HG03457 (cell line): ENCODE measurements around the gene PRKCA.
"Not testable (repeated sequence)": the region's sequence is repeated elsewhere in the genome, so short reads cannot be mapped to it uniquely, and the experiment has no call there.

ENCODE experiments used
- ATAC-seq: cut with Tn5 transposase; IDR thresholded peaks from one replicate; pipeline ENCODE4 v1.9.1; 2021; ENCODE audit warnings: moderate number of reproducible peaks; ENCODE audit not compliant: unreplicated experiment

Gene PRKCA

GRCh38 chr17:66287911-66288310 is 14.5 kb upstream of the PRKCA start:
- no peak for ATAC-seq

- ATAC-seq, result no peak
Measured at GRCh38 chr17:66290101-66290722, 12.2 kb upstream of the PRKCA start.

- no peak for ATAC-seq
Measured at GRCh38 chr17:66292353-66292752, 10.1 kb upstream of the PRKCA start.

- no peak for ATAC-seq
Measured at GRCh38 chr17:66296289-66296725, 6.1 kb upstream of the PRKCA start.

- not testable (repeated sequence) for ATAC-seq
Measured at GRCh38 chr17:66297443-66297842, 5.0 kb upstream of the PRKCA start.

GRCh38 chr17:66299711-66300110 is 2.7 kb upstream of the PRKCA start:
- no peak for ATAC-seq

- ATAC-seq, result no peak
Measured at GRCh38 chr17:66300956-66301355, 1.5 kb upstream of the PRKCA start.

GRCh38 chr17:66301367-66301863 is 998 bp upstream of the PRKCA start:
- no peak for ATAC-seq

GRCh38 chr17:66302761-66303626 is 581 bp downstream of the PRKCA start:
- no peak for ATAC-seq

- ATAC-seq, result no peak
Measured at GRCh38 chr17:66304304-66305174, 2.1 kb downstream of the PRKCA start.

GRCh38 chr17:66306446-66306845 is 4.0 kb downstream of the PRKCA start:
- ATAC-seq, result no peak

- ATAC-seq, result no peak
Measured at GRCh38 chr17:66307257-66307656, 4.8 kb downstream of the PRKCA start.

- no peak for ATAC-seq
Measured at GRCh38 chr17:66308856-66309255, 6.4 kb downstream of the PRKCA start.

- ATAC-seq, result no peak
Measured at GRCh38 chr17:66309793-66310192, 7.4 kb downstream of the PRKCA start.

- no peak for ATAC-seq
Measured at GRCh38 chr17:66310528-66311148, 8.2 kb downstream of the PRKCA start.

- ATAC-seq, result no peak
Measured at GRCh38 chr17:66312912-66313311, 10.5 kb downstream of the PRKCA start.

- ATAC-seq, result no peak
Measured at GRCh38 chr17:66313325-66313724, 10.9 kb downstream of the PRKCA start.

GRCh38 chr17:66313995-66314659 is 11.7 kb downstream of the PRKCA start:
- ATAC-seq, result no peak

GRCh38 chr17:66317629-66318028 is 15.2 kb downstream of the PRKCA start:
- ATAC-seq, result no peak

- ATAC-seq, result no peak
Measured at GRCh38 chr17:66319226-66319625, 16.8 kb downstream of the PRKCA start.
